ENCODE results near the gene PTPRQ.

DNA sequence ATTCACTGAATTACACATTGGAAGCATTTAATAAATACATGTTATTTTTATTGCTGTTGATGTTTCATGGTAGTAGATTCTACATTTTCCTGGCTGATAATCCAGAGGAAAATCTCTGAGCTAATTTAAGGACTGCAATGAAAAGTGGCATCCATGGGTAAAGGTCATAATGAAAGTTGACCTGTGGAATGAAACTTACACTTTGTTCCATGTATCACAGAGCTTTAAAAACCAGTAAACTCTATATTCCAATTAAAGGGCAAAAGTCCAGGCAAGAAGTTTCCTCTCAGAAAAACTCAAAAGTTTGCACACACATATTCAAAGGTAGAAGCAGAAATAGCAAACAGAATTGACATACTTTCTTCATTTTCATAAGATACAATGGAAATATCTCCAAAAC, 218.6 kb downstream of the PTPRQ start:
- TF ChIP-seq GATA3 (IDR thresholded peaks at IDR 0.05; ENCODE audit: low read depth, low read length) (no peak), GATA2 (IDR thresholded peaks at IDR 0.05; ENCODE audit: low read depth, low read length) (no peak)

All from SH-SY5Y (cell line).